GM12891 (cell line): ENCODE results near the gene PDLIM3.
"Not testable (repeated sequence)": the region's sequence is repeated elsewhere in the genome, so short reads cannot be mapped to it uniquely, and the experiment has no call there.

Experiments used
- PAX5 ChIP-seq: IDR thresholded peaks from 2 replicates; pipeline ENCODE4 v1.6.1; 2011; ENCODE audit warnings: low read length, moderate library complexity, mild to moderate bottlenecking; ENCODE audit not compliant: insufficient read depth, severe bottlenecking
- POLR2A ChIP-seq: IDR thresholded peaks from 2 replicates; pipeline ENCODE4 v1.6.1; 2011; ENCODE audit warnings: low read depth, low read length, control low read depth
- POLR2AphosphoS5 ChIP-seq: IDR thresholded peaks from 2 replicates; pipeline ENCODE4 v1.6.1; 2011; ENCODE audit warnings: low read depth, low read length, control low read depth
- POU2F2 ChIP-seq: IDR thresholded peaks from 2 replicates; pipeline ENCODE4 v1.6.1; 2011; ENCODE audit warnings: low read depth, mild to moderate bottlenecking, control low read depth, low read length, moderate library complexity
- SPI1 ChIP-seq: IDR thresholded peaks from 2 replicates; pipeline ENCODE4 v1.6.1; 2011; ENCODE audit warnings: low read depth, low read length, control low read depth
- TAF1 ChIP-seq: IDR thresholded peaks from 2 replicates; pipeline ENCODE4 v1.6.1; 2011; ENCODE audit warnings: low read depth, low read length, control low read depth

- not testable (repeated sequence) for TF ChIP-seq POLR2AphosphoS5, POU2F2, POLR2A, TAF1, PAX5, SPI1
Observed at GRCh38 chr4:185531654-185532053, 3.7 kb downstream of the PDLIM3 start.
